Esophagus muscularis mucosa (tissue), 4 donors: Measurements from ENCODE around the gene PHKB. TPM values are rescaled to one million over a fixed set of nuclear protein-coding genes. Genes with fewer than 3 reads are reported as not detected.
A peak's percentile ranks its signal among the peaks of the same experiment; 100 is the strongest.
"Not testable (repeated sequence)": the region's sequence is repeated elsewhere in the genome, so short reads cannot be mapped to it uniquely, and the experiment has no call there.

Experiments used
- DNase-seq: peaks from one replicate; pipeline ENCODE4 v3.0.0-alpha.2; 2017; ENCODE audit errors: extremely low spot score
- H3K27ac ChIP-seq, 4 donors: fragments of 200-600 bp; sonication (generic); replicated peaks in 1 of 4; 1 replicate in 3 of 4; 2 replicates in 1 of 4; pipeline ENCODE4 v1.5.1; 2016 to 2019; ENCODE audit warnings: mild to moderate bottlenecking in 1 of 4
- H3K27me3 ChIP-seq, 4 donors: fragments of 200-600 bp; sonication (generic); one replicate each; pipeline versions ENCODE4 v1.5.1 to v1.6.0; 2016 to 2019
- H3K36me3 ChIP-seq, 4 donors: fragments of 200-600 bp; sonication (generic); one replicate each; pipeline ENCODE4 v1.5.1; 2016 to 2019
- H3K4me1 ChIP-seq, 4 donors: fragments of 200-600 bp; sonication (generic); one replicate each; pipeline ENCODE4 v1.5.1; 2016 to 2019
- H3K4me3 ChIP-seq, 4 donors: fragments of 200-600 bp; sonication (generic); 1 replicate in 2 of 4; 2 replicates in 2 of 4; pipeline ENCODE4 v1.5.1; 2016 to 2019; ENCODE audit warnings: mild to moderate bottlenecking in 4 of 4, moderate library complexity in 1 of 4
- H3K9me3 ChIP-seq, 4 donors: fragments of 200-600 bp; sonication (generic); 1 replicate in 3 of 4; 2 replicates in 1 of 4; pipeline ENCODE4 v1.5.1; 2016 to 2019
- CTCF ChIP-seq, 3 experiments: fragments of 200-600 bp in 2 of 3; fragments of 450-650 bp in 1 of 3; sonication (generic) in 2 of 3; IDR thresholded peaks; one replicate each; pipeline ENCODE4 v1.5.1; 2017 to 2019; ENCODE audit warnings: antibody characterized with exemption in 3 of 3, mild to moderate bottlenecking in 2 of 3, moderate library complexity in 1 of 3
- EP300 ChIP-seq: sonication (generic); formaldehyde crosslinking; IDR thresholded peaks from one replicate; pipeline ENCODE4 v1.6.1; 2017; ENCODE audit warnings: antibody characterized with exemption
- POLR2A ChIP-seq: fragments of 450-650 bp; IDR thresholded peaks from one replicate; pipeline ENCODE4 v1.6.1; 2017; ENCODE audit warnings: antibody characterized with exemption, moderate library complexity, mild to moderate bottlenecking, low read depth
- POLR2AphosphoS5 ChIP-seq, 2 donors: sonication (generic); formaldehyde crosslinking; IDR thresholded peaks; one replicate each; pipeline ENCODE4 v1.6.1; 2017; ENCODE audit warnings: antibody characterized with exemption in 2 of 2
- WGBS: methylation state at CpG from one replicate; pipeline ENCODE4 v1.1.5; 2018; 5-methylcytosine and 5-hydroxymethylcytosine counted together
- intact Hi-C: fragments of 100-400 bp; cut with DNase I; formaldehyde crosslinking; loops from one replicate; pipeline ENCODE4 v1.15.1; 2023
- total RNA-seq, 4 donors: library from RNA; depleted of rRNA; stranded (reverse); fragments of >200 nt; gene quantifications; one replicate each; pipeline versions ENCODE4 v1.1.0 to v1.2.1, GENCODE V29; 2016

The PHKB gene
- total RNA-seq, 4 donors from 2014 or later = 39.4 to 60.6 (median 46.5) TPM

- no peaks in the 10 kb centered on the region for H3K27me3 ChIP-seq
- DNase-seq = no peak
- H3K27ac ChIP-seq = peak overlapping the region in 1 of 4 donors; percentile 5
- H3K9me3 ChIP-seq = peaks cover 0 to 4% (median 0%) of the 10 kb centered on the region in 4 donors
- intact Hi-C loops = no loop called here
- H3K36me3 ChIP-seq = peaks cover 0 to 5% (median 2%) of the 10 kb centered on the region in 4 donors
- peaks cover 0 to 12% (median 8%) of the 10 kb centered on the region in 4 donors for H3K4me1 ChIP-seq
- H3K4me3 ChIP-seq = no peak overlapping the region
- TF ChIP-seq CTCF (IDR thresholded peaks at IDR 0.05) = no peak
- TF ChIP-seq POLR2AphosphoS5 (IDR thresholded peaks at IDR 0.05) = no peak
- TF ChIP-seq EP300 = no peak
- no peak for TF ChIP-seq POLR2A
- 86% methylated on average over 5 of the region's 5 CpGs for WGBS
Observed at GRCh38 chr16:47524007-47524405, 62.9 kb downstream of the PHKB start.

- H3K9me3 ChIP-seq = no peaks in the 10 kb centered on the region
- TF ChIP-seq POLR2AphosphoS5 (IDR thresholded peaks at IDR 0.05) = no peak
- TF ChIP-seq EP300 = no peak
- TF ChIP-seq CTCF (IDR thresholded peaks at IDR 0.05) = no peak
- no peak for TF ChIP-seq POLR2A
- peaks cover 0 to 25% (median 10%) of the 10 kb centered on the region in 4 donors for H3K36me3 ChIP-seq
- H3K4me1 ChIP-seq = peaks cover 0 to 4% (median 0%) of the 10 kb centered on the region in 4 donors
- no peak overlapping the region for H3K4me3 ChIP-seq
- intact Hi-C loops = no loop called here
- no peak for DNase-seq
- H3K27me3 ChIP-seq = no peaks in the 10 kb centered on the region
- no peak overlapping the region for H3K27ac ChIP-seq
- WGBS = 84% methylated on average over 4 of the region's 4 CpGs
Observed at GRCh38 chr16:47528431-47528830, 67.3 kb downstream of the PHKB start.

- H3K36me3 ChIP-seq = peaks cover 0 to 30% (median 12%) of the 10 kb centered on the region in 4 donors
- 97% methylated on average over 5 of the region's 8 CpGs for WGBS
- H3K4me1 ChIP-seq = no peaks in the 10 kb centered on the region
- no peak for DNase-seq
- no peak overlapping the region for H3K27ac ChIP-seq
- intact Hi-C loops = no loop called here
- H3K4me3 ChIP-seq = no peak overlapping the region
- no peaks in the 10 kb centered on the region for H3K9me3 ChIP-seq
- TF ChIP-seq POLR2AphosphoS5 (IDR thresholded peaks at IDR 0.05) (no peak), EP300 (no peak), CTCF (IDR thresholded peaks at IDR 0.05) (no peak), POLR2A (no peak)
- H3K27me3 ChIP-seq = no peaks in the 10 kb centered on the region
Observed at GRCh38 chr16:47533744-47534292, 72.7 kb downstream of the PHKB start.

GRCh38 chr16:47538472-47538871, 77.3 kb downstream of the PHKB start:
- Histone ChIP-seq H3K4me1 (no peaks in the 10 kb centered on the region), H3K27ac (no peak overlapping the region), H3K36me3 (peaks cover 0 to 25% (median 7%) of the 10 kb centered on the region in 4 donors), H3K27me3 (no peaks in the 10 kb centered on the region), H3K9me3 (peaks cover 0 to 26% (median 17%) of the 10 kb centered on the region in 4 donors), H3K4me3 (no peak overlapping the region)
- TF ChIP-seq POLR2AphosphoS5 (IDR thresholded peaks at IDR 0.05) = no peak
- no peak for TF ChIP-seq EP300
- no peak for TF ChIP-seq CTCF (IDR thresholded peaks at IDR 0.05)
- TF ChIP-seq POLR2A = no peak
- intact Hi-C loops = no loop called here
- WGBS = 100% methylated on average over 1 of the region's 1 CpG
- DNase-seq = no peak

GRCh38 chr16:47539707-47540670, 78.9 kb downstream of the PHKB start:
- H3K4me1 ChIP-seq, DNase-seq, H3K27ac ChIP-seq, H3K27me3 ChIP-seq, H3K4me3 ChIP-seq, intact Hi-C loops: not testable (repeated sequence)
- peaks cover 0 to 36% (median 17%) of the 10 kb centered on the region in 4 donors for H3K9me3 ChIP-seq
- peaks cover 0 to 21% (median 7%) of the 10 kb centered on the region in 4 donors for H3K36me3 ChIP-seq
- 95% methylated on average over 12 of the region's 13 CpGs for WGBS

GRCh38 chr16:47541135-47541534, 80.0 kb downstream of the PHKB start:
- H3K27ac ChIP-seq, H3K27me3 ChIP-seq, intact Hi-C loops, H3K4me3 ChIP-seq, DNase-seq, H3K4me1 ChIP-seq: not testable (repeated sequence)
- 96% methylated on average over 3 of the region's 3 CpGs for WGBS
- H3K9me3 ChIP-seq = peaks cover 0 to 36% (median 20%) of the 10 kb centered on the region in 4 donors
- peaks cover under 1 to 20% (median 6%) of the 10 kb centered on the region in 4 donors for H3K36me3 ChIP-seq

GRCh38 chr16:47544255-47544654, 83.1 kb downstream of the PHKB start:
- H3K4me1 ChIP-seq, DNase-seq, H3K4me3 ChIP-seq, H3K27ac ChIP-seq, intact Hi-C loops, H3K27me3 ChIP-seq: not testable (repeated sequence)
- peaks cover 0 to 48% (median 31%) of the 10 kb centered on the region in 4 donors for H3K9me3 ChIP-seq
- 91% methylated on average over 6 of the region's 6 CpGs for WGBS
- peaks cover 21 to 47% (median 26%) of the 10 kb centered on the region in 4 donors for H3K36me3 ChIP-seq
